GM19099 (cell line): ENCODE data around the gene MXRA7.

Source experiments
- POLR2A ChIP-seq: IDR thresholded peaks from 3 replicates; pipeline ENCODE4 v1.6.1; 2011; ENCODE audit warnings: low read depth; ENCODE audit not compliant: insufficient read length; ENCODE audit errors: extremely low read depth

Gene MXRA7

DNA sequence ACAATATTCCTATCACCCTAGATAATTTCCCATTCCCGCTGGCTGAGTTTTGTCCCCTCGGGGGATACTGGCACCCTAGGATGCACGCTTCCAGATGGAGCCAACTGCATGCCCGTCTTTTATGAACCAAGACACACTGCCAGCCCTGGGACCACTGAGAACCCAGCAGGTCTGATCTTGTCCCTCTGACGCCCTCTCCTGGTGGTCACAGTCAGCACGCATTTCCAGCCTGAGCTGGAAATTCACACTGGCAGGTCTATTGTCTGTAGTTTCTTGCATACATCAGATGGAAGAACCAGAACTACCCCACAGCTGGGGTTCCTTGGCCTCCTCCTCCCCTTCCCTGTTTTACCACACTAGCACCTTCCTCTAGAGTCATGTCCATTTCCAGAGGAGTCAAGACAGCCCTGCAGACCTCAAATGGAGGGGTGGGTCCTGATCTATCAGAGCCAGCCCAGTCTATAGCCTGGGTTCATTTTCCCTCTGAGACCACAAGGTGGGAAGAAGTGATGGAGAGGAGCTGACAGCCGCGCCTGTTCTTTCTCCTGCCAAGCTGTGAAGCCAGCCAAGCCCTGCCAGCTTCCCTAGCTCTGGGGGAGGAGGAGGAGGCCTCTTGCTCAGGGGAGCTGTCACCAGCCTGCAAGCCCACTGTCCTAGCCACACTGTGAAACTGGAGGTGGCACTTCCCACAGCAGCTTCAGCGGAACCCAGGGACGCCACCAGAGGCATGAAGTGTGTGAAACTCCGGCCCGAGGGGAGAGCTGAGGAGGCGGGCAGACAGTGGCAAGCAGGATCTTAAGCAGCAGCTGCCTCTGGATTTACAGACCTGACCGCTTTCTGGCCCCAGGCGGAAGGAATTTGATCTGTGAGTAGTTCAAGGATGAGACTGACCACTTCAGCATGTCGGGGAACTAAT, 29.3 kb downstream of the MXRA7 start:
- TF ChIP-seq POLR2A, result no peak

DNA sequence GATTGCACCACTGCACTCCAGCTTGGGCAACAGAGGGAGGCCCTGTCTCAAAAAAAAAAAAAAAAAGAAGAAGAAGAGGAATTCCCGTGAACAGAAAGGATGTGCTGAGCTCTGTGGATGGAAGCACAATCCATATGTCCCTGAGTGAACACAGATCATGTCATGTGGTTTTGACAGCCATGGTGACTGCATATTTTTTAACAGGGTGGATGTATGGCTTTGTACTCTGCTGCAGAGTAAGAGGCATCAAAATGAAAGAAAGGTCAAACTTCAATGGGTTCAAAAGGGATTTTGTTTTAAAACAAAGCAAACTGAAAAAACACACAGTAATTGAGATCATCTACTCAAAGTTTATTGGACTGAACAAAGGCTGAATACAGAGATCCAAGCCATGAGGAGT, 31.5 kb downstream of the MXRA7 start:
- TF ChIP-seq POLR2A, result no peak

DNA sequence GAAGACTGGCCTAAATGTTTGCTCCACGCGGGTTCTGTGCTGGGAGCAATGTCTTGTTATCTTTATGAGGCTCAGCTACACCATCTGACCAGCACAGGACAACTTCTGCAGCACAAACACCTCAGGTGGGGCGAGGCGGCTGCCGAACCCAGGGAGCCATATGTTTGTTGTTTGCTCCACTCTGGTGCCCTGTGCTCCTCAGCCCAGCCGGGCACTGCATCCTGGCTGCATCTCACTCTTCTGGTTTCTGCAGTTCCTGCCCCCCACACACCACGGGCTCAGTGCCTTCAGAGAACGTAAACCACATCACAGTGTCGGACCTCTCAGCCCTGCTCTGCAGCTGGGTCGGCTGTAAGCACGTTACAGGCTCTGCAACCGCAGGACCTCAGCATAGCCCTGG, 32.4 kb downstream of the MXRA7 start:
- TF ChIP-seq POLR2A, result no peak

DNA sequence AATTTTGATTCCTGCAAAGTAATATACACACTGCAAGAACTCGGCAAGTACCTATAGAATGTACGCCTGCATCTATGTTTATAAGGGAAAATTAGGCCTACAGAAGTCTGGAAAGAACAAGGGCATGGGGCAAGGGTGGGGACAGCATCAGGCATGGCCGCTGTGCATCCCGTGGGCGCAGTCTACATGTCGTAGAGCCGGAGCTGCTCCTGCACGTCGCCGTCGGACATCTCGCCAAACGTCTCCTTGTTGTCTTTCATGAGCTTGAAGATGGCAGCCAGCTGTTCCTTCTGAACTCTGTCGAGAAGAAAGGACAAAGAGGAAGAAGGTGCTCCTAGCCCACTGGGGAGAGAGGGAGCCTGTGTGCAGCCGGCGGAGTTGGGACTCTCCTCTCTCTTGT, 33.4 kb downstream of the MXRA7 start:
- no peak for TF ChIP-seq POLR2A

DNA sequence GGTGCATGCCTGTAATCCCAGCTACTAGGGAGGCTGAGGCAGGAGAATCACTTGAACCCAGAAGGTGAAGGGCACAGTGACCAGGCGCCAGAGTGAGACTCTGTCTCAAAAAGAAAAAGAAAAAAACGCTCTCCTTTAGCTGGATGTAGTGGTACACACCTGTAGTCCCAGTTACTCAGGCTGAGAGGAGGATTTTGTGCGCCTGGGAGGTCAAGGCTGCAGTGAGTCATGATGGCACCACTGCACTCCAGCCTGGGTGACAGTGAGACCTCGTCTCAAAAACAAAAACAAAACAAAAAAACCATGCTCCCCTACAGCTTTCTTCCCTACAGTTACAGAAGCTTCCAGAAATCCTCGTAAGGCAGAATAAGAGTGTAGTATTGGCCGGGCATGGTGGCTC, 34.1 kb downstream of the MXRA7 start:
- TF ChIP-seq POLR2A, result no peak

DNA sequence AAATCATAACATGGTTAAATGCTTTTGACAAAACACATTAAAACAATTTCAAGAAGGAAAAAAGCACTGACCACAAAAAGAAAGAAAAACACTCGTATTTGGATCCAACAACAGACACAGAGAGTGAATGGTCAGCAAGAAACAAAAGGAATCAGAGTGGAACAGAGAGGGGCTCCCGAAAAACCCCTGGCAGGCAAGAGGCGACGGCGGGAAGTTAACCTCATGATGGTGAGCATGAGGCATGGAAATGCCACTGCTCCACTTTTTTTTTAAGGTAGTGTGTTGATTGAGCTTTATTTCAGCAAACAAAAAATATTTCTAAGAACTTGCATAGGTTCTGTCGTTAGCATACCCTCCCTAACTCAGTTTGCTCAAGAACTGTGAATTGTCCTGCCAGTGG, 35.1 kb downstream of the MXRA7 start:
- no peak for TF ChIP-seq POLR2A

DNA sequence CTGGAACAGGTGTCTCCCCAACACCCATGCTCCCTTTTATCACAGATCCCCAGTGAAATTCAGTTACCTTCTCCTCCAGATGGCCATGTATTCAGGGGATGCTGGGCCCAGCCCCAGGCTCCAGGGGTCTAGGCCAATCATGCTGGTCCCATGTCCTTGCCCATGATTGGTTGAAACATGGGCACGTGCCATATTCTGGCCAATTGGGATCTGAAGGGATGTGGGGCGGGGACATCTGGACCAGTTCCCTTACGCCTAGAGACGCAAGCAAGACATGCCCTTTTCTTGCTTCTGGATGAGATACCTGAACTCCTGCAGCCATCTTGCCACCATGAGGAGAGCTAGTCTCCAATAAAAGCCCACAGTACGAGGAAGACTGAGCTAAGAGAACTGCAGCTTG, 36.2 kb downstream of the MXRA7 start:
- no peak for TF ChIP-seq POLR2A

DNA sequence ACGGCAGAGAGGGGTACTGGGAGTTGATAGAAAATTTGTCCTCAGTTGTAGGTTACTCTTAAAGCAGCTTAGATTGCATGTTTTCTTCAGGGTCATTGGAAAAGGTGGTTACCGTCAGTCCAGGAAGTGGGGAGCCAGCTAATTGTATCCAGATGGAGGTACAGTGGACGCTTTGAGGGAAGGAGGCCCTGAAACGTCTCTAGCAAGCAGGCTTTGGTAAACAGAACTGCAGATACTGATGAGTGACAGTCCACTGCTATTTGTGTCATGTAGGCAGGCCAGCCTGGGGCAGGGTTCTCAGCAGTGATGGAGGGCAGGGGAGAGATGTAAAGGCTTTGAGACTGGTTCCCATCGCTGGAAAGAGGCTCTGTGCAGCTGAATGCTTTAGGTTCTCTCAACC, 37.0 kb downstream of the MXRA7 start:
- TF ChIP-seq POLR2A, result no peak

DNA sequence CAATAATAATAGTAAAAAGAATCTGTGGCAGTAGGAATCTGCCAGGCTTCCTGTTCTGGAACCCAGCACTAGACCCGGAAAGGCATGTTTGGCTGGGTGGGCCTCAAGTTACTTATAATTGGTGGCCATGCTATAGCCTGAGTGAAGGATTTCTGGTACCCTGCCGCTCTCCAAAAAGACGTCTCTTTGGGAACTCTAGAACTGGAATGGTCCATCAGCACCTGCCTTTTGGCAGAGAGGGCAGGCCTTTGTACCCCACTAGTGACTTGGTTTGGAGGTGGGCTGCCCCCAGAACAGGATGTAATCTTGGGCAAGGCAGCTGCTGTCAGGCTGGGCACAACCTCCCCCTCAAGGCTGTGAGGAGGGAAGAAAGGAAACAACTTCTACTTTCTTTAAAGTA, 37.9 kb downstream of the MXRA7 start:
- no peak for TF ChIP-seq POLR2A

DNA sequence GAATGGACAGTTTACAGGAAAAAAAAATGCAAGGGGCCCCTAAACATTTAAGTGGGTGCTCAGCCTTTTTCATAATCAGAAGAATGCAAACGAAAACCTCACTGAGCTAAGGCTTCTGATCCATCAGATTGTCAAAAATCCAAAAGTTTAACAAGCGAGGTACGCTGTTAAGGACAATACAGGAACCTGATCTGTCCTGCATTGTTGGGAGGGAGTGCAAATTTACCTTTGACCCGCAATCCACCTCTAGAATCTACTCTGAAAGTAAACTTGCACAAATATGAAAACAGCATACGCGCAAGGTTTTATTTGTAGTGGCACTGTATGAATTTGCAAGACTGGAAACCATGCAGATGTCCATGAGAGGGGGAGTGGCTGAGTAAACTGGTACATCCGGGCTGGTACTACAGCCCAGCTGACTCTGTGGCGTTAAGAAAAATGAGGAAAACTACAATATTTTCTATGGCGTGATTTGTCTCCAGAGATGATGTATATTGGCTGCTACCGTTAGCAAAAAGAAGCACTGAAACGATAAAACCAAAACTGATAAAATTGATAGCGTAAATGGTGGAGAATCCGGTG, 38.4 kb downstream of the MXRA7 start:
- no peak for TF ChIP-seq POLR2A

DNA sequence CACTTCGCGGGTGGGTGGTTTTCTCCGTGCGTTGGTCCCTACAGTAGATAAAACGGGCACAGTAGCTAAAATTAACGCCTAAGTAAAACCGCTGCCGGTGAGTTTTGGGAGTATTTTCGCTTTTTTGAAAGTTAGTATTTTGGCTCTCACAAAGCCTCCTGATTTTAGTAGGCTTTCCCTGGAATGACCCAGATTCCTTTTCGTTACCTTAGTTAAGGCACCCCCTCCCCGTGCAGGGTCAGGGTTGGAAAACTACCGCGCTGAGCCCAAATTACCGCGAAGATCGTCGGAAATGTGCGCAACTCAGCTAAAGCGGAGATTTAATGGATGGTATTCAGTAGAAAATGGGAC, 38.9 kb downstream of the MXRA7 start:
- TF ChIP-seq POLR2A, result peak; percentile 76

DNA sequence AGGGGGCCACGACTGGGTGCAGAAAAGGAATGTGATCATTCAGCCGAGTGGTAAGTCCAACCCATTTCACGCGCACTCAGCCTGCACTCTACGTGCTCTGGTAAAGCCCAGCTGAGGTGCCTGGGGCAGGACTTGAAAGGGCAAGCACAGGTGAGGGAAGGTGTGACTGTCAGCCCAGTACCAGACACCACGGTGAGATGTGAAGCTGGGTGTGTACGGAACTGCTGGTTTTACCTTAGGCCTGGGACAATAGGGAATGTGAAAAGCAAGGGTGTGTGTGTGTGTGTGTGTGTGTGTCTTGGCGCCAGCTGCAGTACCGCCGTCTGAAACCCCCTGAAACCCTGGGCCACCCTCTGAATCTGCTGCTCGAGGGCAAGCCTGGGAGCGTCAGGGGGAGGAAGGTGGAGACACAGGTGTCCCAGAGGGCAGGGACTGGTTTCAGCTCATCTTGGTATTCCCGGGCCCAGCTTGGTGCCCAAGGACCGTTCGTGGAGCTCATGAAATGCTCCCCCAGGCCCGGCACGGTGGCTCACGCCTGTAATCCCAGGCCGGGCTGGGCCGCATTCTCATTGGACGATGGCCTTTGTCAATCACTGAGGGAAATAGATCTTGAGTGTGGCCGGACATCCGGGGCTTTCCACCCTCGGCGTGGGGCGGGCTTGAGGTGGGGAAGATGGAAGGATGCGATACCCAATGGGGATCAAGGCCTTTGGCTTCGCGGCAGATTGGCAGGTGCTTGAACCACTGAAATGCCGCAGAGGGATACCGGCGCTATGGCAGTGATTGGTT, 39.4 kb downstream of the MXRA7 start:
- peak; percentile 60 for TF ChIP-seq POLR2A

DNA sequence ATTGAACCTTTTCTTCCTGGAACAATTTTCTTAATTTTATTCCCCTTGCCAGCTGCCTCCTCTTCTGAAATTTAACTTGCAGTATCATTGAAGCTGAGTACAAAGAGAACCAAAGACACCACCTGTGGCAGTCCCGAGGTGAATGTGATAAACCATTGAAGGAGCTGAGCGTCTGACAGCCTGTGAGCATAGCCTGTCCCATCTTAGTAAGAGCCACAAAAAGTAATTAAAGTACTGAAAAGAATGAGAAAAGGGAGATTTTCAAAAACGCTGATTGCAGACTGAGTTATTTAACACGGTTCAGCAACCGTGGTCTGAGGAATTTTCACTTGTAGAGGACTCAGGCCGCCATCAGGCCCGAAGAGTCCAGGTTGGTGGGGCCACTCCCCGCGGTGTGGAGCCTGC, 40.0 kb downstream of the MXRA7 start:
- no peak for TF ChIP-seq POLR2A

DNA sequence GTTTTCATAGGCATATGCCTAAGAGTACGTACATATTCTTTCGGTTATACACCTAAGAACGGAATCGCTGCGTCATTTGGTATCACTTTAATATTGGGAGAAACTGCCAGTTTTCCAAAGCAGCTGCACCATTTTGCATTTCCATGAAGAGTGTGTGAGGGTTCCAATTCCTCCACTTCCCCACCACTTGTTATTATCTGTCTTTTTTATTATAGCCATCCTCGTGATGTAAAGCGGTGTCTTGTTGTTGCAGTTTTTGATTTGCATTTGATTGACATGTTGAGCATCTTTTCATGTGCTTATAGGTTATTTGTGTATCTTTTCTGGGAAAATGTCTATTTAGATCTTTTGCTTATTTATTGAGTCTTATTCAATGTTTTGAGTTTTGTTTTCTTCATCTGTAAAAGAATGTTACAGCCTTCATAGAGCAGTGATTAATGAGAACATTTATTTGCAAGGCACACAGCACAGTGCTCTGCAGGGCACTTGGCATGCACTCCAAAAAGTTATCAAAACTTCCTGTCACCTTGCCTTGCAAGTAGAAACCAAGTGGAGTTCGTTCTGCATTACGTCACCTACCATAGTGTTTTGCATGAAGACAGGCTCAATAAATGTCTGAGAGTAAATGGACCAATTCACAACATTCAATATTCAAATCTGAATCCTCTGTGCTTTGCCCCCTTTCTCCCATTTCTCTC, 40.6 kb downstream of the MXRA7 start:
- no peak for TF ChIP-seq POLR2A

DNA sequence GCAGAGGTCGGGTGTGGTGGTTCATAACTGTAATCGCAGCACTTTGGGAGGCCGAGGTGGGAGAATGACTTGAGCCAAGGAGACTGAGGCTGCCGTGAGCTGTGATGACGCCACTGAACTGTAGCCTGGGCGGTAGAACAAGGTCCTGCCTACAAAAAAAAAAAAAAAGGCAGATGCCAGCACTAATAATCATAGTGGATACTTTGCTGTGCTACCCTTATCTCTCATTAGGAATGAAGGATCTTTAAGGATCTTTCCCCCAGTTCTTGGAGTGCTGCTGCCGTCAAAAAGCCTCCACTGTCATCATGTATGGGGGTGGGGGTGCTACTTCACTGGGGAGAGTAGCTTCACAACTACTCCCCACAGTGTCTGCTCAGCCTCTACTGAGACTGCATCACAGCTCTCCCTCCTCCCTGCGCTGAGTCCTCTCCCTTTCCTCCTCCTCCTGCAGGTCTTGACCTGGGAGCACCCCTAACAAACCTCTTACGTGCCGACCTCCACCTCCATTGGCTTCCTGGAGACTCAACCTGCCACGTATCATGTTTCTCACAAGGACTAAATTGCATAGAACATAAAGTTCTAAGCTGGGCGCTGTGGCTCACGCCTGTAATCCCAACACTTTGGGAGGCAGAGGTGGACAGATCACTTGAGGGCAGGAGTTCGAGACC, 42.8 kb downstream of the MXRA7 start:
- TF ChIP-seq POLR2A, result no peak
